Anterior cingulate cortex (tissue), 58 donors: ENCODE measurements around the gene TRUB1.
"Not testable (repeated sequence)": the region's sequence is repeated elsewhere in the genome, so short reads cannot be mapped to it uniquely, and the experiment has no call there.

Source experiments
- DNase-seq, 58 donors: peaks; one replicate each; lab custom pipeline; 2025; lab: John Stamatoyannopoulos, UW

Gene TRUB1

GRCh38 chr10:114937962-114938855 lies at the start of gene TRUB1:
TSS of gene TRUB1 (plus strand) at chr10:114938195. CDS start at chr10:114938254, 59 bp downstream.
- DNase-seq: peak; percentile 60 to 97 (median 91)

- DNase-seq: no peak
Observed at GRCh38 chr10:114893251-114893650, 44.7 kb upstream of the TRUB1 start.

GRCh38 chr10:114894911-114895310 lies 43.1 kb upstream of the TRUB1 start:
- DNase-seq: no peak

GRCh38 chr10:114897011-114897410 lies 41.0 kb upstream of the TRUB1 start:
- not testable (repeated sequence) for DNase-seq

GRCh38 chr10:114897593-114897992 lies 40.4 kb upstream of the TRUB1 start:
- no peak for DNase-seq

- DNase-seq: no peak
Observed at GRCh38 chr10:114899982-114900381, 38.0 kb upstream of the TRUB1 start.

- DNase-seq: no peak
Observed at GRCh38 chr10:114900658-114901057, 37.3 kb upstream of the TRUB1 start.

- DNase-seq: no peak
Observed at GRCh38 chr10:114902151-114902550, 35.8 kb upstream of the TRUB1 start.

- DNase-seq: peak in 2 of 58 donors; percentile 16 to 35
Observed at GRCh38 chr10:114905450-114905849, 32.5 kb upstream of the TRUB1 start.

- DNase-seq: no peak
Observed at GRCh38 chr10:114906981-114907380, 31.0 kb upstream of the TRUB1 start.

- no peak for DNase-seq
Observed at GRCh38 chr10:114908896-114909295, 29.1 kb upstream of the TRUB1 start.

- DNase-seq: no peak
Observed at GRCh38 chr10:114911052-114911711, 26.8 kb upstream of the TRUB1 start.

- no peak for DNase-seq
Observed at GRCh38 chr10:114911801-114912469, 26.1 kb upstream of the TRUB1 start.

- no peak for DNase-seq
Observed at GRCh38 chr10:114912470-114912859, 25.5 kb upstream of the TRUB1 start.

GRCh38 chr10:114914560-114914959 lies 23.4 kb upstream of the TRUB1 start:
- no peak for DNase-seq

- DNase-seq: no peak
Observed at GRCh38 chr10:114915294-114915693, 22.7 kb upstream of the TRUB1 start.

- DNase-seq: no peak
Observed at GRCh38 chr10:114916653-114917052, 21.3 kb upstream of the TRUB1 start.

GRCh38 chr10:114917459-114917858 lies 20.5 kb upstream of the TRUB1 start:
- no peak for DNase-seq

GRCh38 chr10:114917927-114918672 lies 19.9 kb upstream of the TRUB1 start:
- DNase-seq: no peak

- DNase-seq: no peak
Observed at GRCh38 chr10:114920459-114920858, 17.5 kb upstream of the TRUB1 start.
